GM19023 (cell line): ENCODE measurements around the gene RIPK1.
"Not testable (repeated sequence)": the region's sequence is repeated elsewhere in the genome, so short reads cannot be mapped to it uniquely, and the experiment has no call there.

Experiments
- ATAC-seq: cut with Tn5 transposase; IDR thresholded peaks from one replicate; pipeline ENCODE4 v1.9.1; 2021; ENCODE audit warnings: mild to moderate bottlenecking, moderate library complexity; ENCODE audit not compliant: unreplicated experiment

The RIPK1 gene

GRCh38 chr6:3045369-3045768 is 22.9 kb upstream of the RIPK1 start:
- ATAC-seq: no peak

- ATAC-seq: no peak
These were observed 22.5 kb upstream of the RIPK1 start for GRCh38 chr6:3045777-3046176.

- ATAC-seq: no peak
These were observed 22.0 kb upstream of the RIPK1 start for GRCh38 chr6:3046295-3046694.

GRCh38 chr6:3048009-3048408 is 20.3 kb upstream of the RIPK1 start:
- not testable (repeated sequence) for ATAC-seq

GRCh38 chr6:3052481-3053230 is 15.6 kb upstream of the RIPK1 start:
- ATAC-seq: no peak

GRCh38 chr6:3053231-3053508 is 15.1 kb upstream of the RIPK1 start:
- ATAC-seq: no peak

- not testable (repeated sequence) for ATAC-seq
These were observed 13.8 kb upstream of the RIPK1 start for GRCh38 chr6:3054229-3055157.

- not testable (repeated sequence) for ATAC-seq
These were observed 13.2 kb upstream of the RIPK1 start for GRCh38 chr6:3055158-3055499.

GRCh38 chr6:3057063-3057770 is 11.1 kb upstream of the RIPK1 start:
- no peak for ATAC-seq

- ATAC-seq: no peak
These were observed 9.3 kb upstream of the RIPK1 start for GRCh38 chr6:3058957-3059356.

- ATAC-seq: not testable (repeated sequence)
These were observed 8.2 kb upstream of the RIPK1 start for GRCh38 chr6:3060092-3060491.

- ATAC-seq: no peak
These were observed 6.8 kb upstream of the RIPK1 start for GRCh38 chr6:3061501-3061941.

GRCh38 chr6:3063340-3063732 is 5.0 kb upstream of the RIPK1 start:
- not testable (repeated sequence) for ATAC-seq

- ATAC-seq: peak; percentile 66
These were observed 4.3 kb upstream of the RIPK1 start for GRCh38 chr6:3063733-3064700.

GRCh38 chr6:3071568-3071967 is 3.3 kb downstream of the RIPK1 start:
- no peak for ATAC-seq

GRCh38 chr6:3072798-3073197 is 4.5 kb downstream of the RIPK1 start:
- ATAC-seq: no peak

- no peak for ATAC-seq
These were observed 5.1 kb downstream of the RIPK1 start for GRCh38 chr6:3073382-3073781.

GRCh38 chr6:3075772-3076113 is 7.4 kb downstream of the RIPK1 start:
- ATAC-seq: no peak

GRCh38 chr6:3076320-3076719 is 8.0 kb downstream of the RIPK1 start:
- no peak for ATAC-seq

GRCh38 chr6:3077430-3077829 is 9.1 kb downstream of the RIPK1 start:
- no peak for ATAC-seq

GRCh38 chr6:3078952-3079351 is 10.7 kb downstream of the RIPK1 start:
- not testable (repeated sequence) for ATAC-seq
